Measurements from ENCODE around the gene CERK. TPM values are rescaled to one million over a fixed set of nuclear protein-coding genes. Genes with fewer than 3 reads are reported as not detected.
"Not testable (repeated sequence)": the region's sequence is repeated elsewhere in the genome, so short reads cannot be mapped to it uniquely, and the experiment has no call there.

The CERK gene
- total RNA-seq, 1 experiment from 2014 or later, result 70.0 TPM

DNA sequence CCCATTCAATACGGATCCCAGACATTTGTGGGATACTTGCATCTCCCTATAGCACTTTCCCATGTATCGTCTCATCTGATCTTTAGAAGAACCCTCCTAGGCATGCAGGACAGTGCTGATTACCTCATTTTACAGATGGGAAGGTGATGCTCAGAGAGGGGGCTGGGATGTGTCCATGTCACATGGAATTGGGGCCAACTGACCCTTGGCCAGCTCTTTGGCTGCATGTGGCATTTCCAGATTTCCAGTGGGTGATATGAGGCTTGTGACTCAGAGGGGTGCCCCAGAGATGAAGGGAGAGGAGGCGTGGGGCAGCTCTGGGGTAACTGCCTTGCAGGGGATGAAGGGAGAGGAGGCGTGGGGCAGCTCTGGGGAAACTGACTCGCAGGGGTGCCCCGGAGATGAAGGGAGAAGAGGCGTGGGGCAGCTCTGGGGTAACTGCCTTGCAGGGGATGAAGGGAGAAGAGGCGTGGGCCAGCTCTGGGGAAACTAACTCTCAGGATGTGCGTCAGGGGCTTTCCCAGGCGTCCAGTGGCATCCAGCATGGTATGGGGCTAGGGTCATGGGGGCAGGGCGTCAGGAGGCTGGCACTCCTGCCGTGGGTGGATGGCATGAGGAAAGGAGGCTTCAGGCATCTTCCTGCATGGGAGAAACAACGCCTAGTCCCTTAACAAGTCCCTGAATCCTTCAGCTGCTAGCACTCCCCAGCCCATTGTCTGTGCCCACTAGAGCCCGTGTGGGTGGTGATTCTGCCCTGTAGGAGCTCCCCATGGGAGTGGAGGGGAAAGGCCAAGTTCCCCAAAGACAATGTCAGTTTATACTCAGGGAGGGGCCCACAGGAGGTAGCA lies 11.9 kb upstream of the CERK start:
- no peak for DNase-seq (ENCODE audit: low read depth)

DNA sequence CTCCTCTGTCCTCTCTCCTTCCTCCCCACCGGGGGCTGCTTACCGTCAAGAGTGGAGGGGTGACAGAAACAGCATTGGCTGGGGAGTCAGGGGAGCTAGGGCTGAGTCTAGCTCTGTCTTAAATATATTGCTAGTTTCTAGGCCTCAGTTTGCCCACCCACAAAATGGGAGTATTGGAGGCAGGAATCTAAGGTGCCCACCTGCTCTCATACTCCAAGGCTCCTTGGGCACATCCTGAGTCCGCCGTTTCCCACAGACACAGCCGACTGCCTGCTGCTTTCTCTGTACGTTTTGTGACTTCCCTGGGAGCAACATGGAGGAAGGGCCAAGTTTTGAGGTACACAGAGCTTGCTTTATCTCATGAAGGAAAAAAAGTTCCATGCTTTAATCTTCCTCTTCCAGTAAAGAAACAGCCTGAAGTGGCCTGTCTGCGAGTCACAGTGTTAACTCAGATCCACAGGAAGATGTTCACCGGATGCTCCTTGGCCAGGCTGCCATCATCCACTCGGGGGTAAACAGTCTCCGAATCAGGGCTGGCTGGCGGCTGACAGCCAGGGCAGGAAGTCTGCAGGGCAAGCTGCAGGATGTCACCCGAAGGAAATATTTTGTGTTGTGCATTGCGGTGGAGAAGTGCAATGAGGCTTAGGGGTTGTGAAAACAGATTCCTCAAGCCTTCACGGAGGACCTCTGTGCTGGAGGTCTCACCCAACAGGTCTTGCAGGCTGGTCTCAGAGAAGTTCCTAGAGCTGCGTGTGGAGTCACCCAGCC lies 11.0 kb upstream of the CERK start:
- DNase-seq (ENCODE audit: low read depth), result no peak

DNA sequence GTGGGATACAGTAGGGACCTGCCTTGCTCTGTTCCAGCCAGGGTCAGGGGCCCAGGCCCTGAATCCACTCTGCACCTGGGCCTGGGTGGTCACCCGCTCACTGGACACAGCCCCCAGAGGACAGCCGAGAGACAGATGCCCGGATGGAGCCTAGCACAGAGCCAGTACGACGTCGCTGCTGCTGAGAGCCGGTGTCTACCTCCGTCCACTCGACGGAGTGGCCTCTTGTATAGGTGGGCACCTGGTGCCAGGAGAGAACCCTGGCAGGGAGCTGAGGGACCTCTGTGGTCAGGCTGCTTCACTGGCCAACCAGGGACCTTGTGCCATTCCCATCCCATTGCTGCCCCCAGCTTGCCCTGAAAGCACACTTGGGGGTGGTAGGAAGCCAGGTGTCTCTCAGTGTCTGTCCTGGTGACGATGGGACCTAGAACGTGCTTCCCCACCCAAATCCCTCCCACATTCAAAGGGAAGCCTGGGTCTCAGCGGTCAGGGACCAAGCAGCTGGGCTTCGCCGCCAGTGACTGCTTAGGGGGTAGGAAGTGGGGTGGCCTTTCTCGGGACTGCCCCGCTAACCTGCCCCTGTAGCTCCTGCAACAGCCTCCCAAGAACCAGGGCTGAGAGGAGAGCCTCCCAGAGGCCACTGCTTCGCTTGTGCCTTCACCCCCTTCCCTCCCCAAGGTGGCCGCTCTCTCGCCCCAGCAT lies 10.3 kb upstream of the CERK start:
- no peak for DNase-seq (ENCODE audit: low read depth)

DNA sequence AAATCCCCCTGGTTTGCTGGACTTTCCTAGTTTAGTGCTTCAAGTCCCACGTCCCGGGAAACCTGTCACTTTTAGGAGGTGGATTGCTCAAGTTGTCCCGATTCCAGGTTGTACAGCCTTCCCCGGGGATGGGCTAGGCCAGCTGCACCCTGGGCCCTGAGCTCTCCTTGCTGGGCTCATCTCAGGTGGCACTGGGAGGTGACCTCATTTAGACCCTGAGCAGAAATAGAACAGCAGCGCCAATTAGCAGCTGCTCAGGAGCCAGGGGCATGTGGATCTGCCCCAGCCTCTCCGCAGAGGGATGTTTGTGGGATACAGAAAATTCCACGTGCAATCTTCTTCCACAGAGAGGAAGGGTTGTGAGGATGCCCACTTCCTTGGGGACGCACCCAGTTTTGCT lies 9.6 kb upstream of the CERK start:
- DNase-seq (ENCODE audit: low read depth), result no peak

DNA sequence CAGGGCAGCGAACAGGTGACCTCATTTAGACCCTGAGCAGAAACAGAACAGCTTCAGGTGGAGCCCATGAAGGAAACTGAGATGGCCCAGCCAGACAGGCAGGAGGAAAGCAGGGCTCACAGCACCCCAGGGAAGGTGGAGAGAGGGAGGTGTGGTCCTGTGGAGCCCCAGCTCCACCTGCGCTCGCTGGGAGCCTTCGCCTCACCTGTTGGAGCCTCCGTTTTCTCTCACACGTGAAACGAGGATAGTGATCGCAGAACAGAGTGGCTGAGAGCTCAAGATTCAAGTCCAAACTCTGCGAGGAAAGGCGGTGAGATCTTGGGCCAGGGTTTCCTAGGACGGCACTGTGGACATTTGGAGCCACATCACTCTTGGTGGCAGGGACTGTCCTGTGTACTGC lies 8.6 kb upstream of the CERK start:
- DNase-seq (ENCODE audit: low read depth), result no peak

DNA sequence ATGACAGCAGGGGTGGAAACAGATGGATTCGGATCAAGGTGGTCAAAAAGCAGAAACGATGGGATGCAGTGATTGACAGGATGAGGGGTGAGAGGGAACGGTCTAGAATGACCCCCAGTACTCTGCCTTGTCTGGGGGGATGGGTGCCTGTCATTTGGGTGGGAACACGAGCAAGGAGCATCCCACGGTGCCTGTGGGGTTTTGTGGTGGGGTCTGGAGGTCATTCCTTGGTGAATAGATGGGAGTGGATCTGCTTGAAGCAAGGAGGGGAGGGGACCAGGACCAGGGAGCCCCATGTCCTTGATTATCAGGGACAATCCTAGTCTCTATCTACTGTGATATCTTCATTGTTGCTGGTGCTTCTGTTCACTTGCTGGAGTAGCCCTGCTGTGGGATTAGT lies 8.1 kb upstream of the CERK start:
- no peak for DNase-seq (ENCODE audit: low read depth)

DNA sequence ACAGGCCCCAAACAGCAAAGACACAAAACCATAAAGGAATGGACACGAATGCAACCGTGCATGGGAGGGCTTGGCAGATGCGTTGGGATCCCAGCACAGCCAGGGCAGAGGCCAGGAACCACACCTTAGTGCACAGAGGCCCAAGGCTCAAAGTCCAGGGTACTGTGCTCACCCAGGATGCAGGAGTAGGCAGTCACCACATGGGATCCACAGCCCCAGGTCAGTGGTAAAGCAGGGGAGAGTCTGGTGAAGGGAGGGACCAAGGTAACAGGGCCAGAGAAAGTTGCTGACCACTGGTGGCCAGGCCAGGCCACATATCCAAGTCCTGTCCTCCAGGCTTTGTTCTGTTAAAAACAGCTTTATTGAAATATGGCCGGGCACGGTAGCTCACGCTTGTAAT lies 6.5 kb upstream of the CERK start:
- DNase-seq (ENCODE audit: low read depth), result no peak

DNA sequence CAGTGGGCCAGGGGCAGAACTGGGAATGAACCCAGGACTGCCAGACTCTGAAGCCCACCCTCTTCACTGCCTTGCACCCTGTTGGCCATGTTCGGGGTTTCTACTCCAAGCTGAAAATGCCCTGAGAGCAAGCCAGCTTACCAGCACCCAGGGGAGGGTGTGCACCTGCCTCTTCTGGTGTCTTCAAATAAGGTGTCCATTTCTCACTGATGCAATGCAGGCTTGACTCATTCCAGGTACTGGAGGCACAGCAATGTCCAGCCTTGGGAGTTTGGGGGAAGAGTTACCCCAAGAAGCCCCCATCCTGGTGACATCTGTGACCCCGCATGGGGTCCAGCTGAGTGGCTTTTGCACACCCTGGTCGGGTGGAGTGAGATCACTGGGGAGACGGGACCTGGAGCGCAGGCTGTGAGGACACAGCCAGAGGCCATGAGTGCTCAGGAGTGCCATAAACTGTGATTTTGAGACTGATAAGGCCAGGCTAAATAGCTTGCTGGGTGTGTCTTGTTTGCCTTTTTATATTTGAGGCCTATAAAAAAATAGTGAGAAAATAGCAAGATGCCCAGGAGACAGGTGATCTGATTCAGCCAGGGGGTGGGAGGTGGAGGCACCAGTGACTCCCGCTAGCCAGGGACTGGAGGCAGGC lies 4.6 kb upstream of the CERK start:
- DNase-seq (ENCODE audit: low read depth), result no peak

DNA sequence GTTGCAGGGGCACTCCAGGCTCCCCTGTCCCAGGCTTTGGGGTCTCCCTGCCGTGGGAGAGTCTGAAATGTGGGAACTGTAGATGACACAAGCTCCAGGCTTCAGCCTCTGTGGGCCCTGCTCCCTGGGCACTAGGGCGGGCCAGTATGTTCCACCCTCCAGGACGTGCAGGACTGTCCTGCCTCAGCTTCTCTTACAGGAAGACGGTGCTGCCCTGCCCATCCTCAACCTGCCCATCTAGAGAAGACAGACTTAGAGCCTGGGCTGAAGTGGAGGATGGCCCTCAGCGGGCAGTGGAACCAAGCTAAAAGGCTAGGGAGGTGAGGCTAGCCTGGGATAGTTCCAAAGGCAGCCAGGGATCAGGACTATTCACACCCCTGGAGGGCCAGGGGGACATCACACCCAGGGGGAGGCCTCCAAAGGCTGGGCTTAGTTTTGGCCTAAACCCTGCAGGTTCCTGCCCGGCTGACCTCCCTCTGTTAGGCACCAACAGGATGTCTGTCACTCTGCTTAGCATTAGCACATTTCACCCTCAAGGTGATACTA lies 4.0 kb upstream of the CERK start:
- DNase-seq (ENCODE audit: low read depth), result no peak

DNA sequence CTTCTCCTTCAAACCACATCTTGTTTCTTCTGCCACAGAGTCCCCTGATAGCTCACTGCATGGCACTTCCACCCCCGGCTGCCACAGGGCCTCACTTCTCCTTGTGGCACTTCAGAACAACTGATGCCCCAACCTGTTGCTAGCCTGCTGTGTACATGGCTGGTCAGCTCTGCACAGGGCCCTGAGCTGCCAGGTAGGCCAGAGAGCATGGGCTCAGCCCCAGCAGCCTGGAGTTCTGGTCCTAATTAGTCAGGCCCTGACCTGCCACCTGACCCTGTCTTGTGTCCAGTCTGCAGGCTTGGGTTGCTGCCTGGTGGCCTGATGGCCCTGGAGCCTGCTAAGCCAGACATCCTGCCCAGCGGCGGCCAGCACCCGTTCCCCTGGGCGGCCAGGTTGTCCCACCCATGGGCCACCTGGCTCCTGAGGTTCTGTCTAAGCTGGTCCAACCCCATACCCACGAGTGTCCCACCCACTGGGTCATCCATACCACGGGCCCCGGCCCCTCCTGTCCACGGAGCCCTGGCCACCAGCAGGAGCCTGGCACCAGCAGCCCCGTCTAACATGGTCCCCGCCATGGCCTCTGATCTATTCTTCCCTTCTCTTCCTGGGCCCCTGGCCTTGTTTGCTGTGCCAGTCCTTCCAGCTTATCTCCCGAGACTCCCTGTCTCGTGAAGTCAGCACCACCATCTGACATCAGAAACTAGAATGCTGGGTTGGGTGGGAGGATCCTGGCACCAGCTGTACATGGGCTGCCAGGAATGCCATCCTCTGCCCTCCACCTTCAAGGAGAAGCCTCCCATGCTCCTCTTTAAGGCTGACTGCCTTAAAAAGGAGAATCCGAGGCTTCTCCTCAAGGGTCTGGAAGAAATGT lies 3.1 kb upstream of the CERK start:
- DNase-seq (ENCODE audit: low read depth), result no peak

DNA sequence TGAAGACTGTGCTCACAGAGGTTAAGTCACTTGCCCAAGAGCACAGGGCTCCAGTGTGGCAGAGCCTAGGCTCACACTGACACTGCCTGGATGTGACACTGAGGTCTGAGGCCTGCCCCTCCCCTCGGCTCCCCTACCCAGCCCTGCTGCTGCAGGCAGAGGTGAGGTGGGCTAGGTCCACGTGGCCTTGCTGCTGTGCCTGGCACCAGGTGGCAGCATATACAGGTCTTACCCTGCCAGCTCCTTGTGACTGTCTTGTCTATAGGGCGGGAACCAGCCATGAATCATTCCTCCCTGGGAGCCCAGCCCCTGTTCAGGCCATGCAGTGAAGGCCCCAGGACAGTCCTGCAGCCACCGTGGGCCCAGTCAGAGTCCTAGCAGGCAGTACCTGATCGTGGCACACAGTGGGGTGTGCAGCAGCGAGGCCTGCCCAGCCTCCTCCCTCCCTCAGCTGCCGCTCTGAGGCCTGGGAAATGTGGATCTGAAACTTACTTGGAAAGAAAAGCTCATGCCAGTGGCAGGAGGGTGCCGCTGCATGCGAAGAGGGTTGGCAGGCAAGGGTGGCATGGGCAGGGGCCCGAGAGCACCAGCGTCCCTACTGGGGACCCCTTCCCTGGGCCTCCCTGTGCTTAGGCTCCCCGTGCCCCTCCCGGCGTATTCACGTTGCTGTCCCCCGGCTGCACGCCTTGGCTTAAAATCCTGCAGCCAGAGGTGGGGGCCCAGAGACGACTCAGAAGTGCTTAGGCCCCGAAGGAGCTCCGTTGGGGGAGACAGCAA lies 1.2 kb upstream of the CERK start:
- no peak for DNase-seq (ENCODE audit: low read depth)

DNA sequence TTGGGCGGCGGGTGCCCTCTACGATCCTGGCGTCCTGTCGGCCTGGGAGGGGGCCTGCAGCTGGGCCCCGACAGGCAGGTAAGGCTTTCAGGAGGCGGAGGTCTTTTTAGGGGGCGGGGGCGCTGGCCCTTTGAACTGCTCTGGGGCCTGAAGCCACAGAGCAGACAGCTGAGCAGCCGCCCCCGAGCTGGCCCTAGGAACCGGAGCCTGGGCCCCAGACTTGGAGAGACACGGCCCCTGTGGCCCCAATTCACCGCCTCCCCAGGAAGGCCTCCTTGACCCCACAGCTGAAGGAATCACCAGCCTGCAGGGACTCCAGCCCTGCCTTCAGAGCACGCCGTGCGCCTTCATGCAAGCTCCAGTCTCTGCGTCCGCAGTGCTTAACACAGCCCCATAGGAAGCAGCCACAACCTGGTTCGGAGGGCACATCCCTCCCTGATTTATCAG lies 618 bp upstream of the CERK start:
- no peak for DNase-seq (ENCODE audit: low read depth)

DNA sequence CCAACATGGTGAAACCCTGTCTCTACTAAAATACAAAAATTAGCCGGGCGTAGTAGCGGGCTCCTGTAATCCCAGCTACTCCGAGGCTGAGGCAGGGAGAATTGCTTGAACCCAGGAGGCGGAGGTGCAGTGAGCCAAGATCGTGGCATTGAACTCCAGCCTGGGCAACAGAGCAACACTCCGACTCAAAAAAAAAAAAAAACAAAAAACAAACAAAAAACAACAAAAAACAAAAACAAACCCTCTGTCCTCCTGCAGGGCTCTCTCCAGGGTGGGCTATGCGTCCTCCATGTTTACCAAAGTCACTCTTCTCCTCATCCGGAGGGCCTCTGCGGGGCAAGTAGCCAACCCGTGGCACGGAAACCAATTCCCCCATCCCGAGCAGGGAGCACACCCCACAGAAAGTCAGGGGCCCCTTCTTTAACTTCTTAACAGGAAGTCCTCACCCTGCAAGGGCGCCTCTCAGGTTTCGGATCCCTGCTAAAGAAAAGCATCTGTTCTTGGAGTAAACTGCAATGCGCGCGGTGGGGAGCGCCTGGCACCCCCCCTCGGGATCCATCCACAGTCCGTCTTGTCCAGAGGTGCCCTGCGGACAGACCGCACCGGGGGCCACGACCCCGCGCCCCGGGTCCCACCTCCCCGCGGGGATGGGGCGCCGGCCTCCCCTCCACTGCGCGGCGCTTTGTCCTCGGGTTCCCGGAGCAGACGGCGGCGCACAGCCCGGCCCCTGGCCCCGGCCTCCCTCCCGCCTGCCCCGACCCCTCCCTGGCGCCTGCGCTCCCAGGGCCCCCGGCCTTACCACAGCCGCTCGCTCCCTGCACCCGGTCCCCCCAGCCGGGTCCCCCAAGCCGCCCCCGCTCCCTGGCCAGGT lies 712 bp downstream of the CERK start:
- peak; percentile 38 for DNase-seq (ENCODE audit: low read depth)

DNA sequence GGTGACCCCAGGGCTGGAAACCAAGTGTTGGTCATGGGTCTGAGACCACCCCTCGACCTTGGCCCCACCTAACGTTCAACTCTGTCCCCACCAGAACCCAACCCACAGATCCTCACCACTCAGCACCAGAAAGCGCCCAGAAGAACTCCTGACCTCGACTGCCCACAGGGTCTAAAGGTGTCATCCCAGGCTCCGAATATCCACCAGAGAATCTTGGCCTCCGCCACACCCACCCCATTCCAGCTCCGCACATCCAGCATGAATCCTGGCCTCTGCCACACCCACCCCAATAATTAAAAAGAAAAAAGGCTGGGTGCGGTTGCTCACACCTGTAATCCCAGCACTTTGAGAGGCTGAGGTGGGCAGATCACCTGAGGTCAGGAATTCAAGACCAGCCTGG lies 1.3 kb downstream of the CERK start:
- no peak for DNase-seq (ENCODE audit: low read depth)

DNA sequence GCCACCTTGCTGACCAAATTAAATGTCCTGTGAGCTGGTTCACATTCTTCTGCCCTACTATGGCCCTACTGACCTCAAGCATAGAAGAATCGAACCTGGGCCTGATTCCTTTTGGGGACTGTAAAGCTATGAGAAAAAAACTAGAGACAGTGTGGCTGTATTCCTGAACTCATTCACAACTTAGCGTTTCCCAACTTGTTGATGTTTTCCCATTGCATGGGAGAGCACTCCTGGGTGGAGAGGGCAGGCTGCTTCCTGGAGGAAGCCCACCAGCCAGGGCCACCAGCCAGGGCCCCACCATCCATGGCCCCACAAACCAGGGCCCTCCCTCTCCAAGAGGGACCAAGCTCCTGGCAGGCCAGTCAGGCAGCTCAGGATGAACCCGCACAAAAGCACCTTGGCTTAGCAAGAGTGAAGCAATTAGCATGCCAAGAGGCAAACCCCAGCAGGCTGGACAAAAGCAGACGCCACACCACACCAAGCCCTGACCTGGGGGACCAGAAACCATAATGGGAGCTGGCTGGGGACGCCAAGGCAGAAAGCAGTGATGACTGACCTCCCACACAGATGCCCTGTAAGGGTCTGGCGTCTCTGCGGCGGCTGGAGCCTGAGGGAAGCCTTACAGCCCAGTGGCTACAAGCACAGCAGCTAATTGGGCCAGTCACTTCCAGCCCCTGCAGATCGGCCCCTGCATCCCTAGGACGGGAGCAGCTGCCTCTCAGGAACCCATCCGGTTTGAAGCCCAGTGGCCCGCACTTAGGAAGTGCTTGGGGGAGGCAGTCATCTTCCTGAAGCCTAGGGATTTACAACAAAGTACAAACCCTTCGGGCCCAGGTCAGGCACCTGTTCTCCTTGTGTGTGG lies 2.1 kb downstream of the CERK start:
- no peak for DNase-seq (ENCODE audit: low read depth)

DNA sequence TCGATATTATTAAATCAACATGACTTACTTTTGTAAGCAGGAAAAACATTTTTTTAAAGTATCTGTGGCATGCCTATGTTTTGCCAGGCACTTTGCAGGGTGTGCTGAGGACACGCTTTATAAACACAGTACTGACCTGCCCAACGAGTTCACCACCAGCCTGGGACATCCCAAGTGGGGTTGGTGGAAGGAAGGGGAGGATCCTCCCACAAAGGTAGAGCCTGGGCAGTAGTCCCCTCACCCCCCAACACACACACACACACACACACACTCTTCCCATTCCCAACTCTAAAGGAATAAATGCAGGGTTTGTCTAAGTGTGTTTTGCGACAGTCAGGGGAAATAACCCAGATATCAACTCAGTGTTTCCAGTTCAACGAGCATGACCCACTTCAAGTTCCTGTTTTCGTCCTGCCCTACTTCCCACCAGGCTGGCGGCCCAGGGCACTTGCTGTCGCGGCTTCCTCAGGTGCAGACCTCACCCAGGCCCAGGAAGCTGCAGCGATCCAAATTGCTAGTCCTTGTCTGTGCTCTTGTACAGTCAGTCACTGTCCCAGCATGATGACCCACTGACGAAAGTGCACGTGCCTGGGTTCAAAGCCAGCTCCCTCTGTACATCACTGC lies 3.1 kb downstream of the CERK start:
- DNase-seq (ENCODE audit: low read depth), result no peak

DNA sequence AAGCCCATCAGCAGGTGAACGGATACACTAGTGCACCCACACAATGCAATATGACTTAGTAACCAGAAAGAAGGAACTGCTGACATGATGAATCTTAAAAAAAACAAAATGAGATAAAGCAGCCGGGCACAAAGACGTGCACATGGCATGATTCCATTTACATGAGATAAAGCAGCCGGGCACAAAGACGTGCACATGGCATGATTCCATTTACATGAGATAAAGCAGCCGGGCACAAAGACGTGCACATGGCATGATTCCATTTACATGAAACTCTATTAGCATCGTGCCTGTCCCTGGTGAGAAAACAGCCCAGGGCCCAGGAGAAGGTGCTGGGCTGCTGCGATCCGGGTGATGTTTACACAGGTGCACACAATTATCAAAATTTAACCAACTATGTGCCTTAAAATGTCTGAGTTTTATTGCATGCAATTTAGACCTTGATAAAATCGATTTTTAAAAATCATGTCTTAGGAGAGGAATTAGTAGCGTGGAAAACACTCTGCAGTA lies 3.8 kb downstream of the CERK start:
- DNase-seq (ENCODE audit: low read depth), result not testable (repeated sequence)

Data from LHCN-M2 (cell line).